ENCODE measurements around the gene PTRH2. TPM values are rescaled to one million over a fixed set of nuclear protein-coding genes. Genes with fewer than 3 reads are reported as not detected.
A peak's percentile ranks its signal among the peaks of the same experiment; 100 is the strongest.
"Not testable (repeated sequence)": the region's sequence is repeated elsewhere in the genome, so short reads cannot be mapped to it uniquely, and the experiment has no call there.

Gene PTRH2
- polyA plus RNA-seq, 1 experiment = 56.1 TPM

DNA sequence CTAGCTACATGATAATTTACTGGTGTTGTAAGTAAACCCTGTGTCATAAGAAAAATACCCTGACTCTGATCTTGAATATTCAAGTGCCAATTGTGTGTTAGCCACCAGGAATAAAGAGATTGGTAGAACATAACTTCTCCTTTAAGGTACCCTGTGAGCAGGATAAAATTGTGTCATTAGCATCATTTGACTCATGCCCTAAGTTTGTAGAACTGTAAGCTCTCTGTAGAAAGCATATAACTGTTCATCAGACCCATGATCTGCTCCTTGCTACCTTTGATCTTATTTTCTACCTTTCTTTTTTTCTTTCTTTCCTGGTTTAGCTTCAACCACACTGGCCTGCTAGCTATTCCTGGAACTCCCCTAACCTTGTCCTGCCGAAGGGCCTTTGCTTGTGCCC lies 35.8 kb downstream of the PTRH2 start:
- no peak for DNase-seq (ENCODE audit: low read depth, low spot score)
- H3K27ac ChIP-seq (ENCODE audit: low read depth, low read length) = no peak overlapping the region
- no peaks in the 10 kb centered on the region for H3K27me3 ChIP-seq (ENCODE audit: control insufficient read depth, insufficient read depth, low read length)
- TF ChIP-seq, protein P1, sequence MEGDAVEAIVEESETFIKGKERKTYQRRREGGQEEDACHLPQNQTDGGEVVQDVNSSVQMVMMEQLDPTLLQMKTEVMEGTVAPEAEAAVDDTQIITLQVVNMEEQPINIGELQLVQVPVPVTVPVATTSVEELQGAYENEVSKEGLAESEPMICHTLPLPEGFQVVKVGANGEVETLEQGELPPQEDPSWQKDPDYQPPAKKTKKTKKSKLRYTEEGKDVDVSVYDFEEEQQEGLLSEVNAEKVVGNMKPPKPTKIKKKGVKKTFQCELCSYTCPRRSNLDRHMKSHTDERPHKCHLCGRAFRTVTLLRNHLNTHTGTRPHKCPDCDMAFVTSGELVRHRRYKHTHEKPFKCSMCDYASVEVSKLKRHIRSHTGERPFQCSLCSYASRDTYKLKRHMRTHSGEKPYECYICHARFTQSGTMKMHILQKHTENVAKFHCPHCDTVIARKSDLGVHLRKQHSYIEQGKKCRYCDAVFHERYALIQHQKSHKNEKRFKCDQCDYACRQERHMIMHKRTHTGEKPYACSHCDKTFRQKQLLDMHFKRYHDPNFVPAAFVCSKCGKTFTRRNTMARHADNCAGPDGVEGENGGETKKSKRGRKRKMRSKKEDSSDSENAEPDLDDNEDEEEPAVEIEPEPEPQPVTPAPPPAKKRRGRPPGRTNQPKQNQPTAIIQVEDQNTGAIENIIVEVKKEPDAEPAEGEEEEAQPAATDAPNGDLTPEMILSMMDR (IDR thresholded peaks at IDR 0.05; ENCODE audit: low read depth, low read length) = no peak
- H3K4me3 ChIP-seq (ENCODE audit: low read depth, low read length) = no peak overlapping the region
- H3K9me3 ChIP-seq (ENCODE audit: control insufficient read depth, insufficient read depth, low read length) = no peaks in the 10 kb centered on the region
- POLR2A ChIA-PET = interaction anchor here (0.6 to 1.9 kb wide), 2 partner anchors 15 to 52 kb away, joined by 7 read pairs; partner anchors contain the start of gene CLTC
- CTCF ChIA-PET = interaction anchor here (0.6 to 2.0 kb wide), 4 partner anchors 15 to 188 kb away, joined by 3 to 7 read pairs (median 3); no protein-coding TSS in a partner anchor

DNA sequence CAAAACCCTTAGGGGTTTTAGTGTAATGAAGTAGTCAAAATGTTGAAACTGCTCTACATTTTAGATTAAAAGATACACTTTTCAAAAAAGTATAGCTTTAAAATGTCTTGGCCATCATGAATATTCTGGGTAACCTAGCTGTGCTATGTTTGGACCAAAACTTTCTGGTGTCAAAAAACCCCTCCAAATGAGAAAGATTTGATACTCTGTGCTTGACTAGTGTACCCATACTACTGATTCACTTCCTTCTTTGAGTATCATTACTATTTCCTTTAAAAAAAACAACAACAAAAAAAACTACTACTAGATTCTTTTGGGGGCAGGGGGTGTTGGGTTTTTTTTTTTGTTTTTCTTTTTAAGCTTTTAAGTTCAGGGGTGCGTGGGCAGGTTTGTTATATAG lies 37.3 kb downstream of the PTRH2 start:
- TF ChIP-seq, protein P1 (IDR thresholded peaks at IDR 0.05; ENCODE audit: low read depth, low read length) = no peak
- POLR2A ChIA-PET = interaction anchor here (1.0 to 1.9 kb wide), 2 partner anchors 50 to 51 kb away, joined by 4 to 7 read pairs; partner anchors contain the start of gene CLTC
- H3K27ac ChIP-seq (ENCODE audit: low read depth, low read length) = no peak overlapping the region
- H3K9me3 ChIP-seq (ENCODE audit: control insufficient read depth, insufficient read depth, low read length) = no peaks in the 10 kb centered on the region
- no peaks in the 10 kb centered on the region for H3K27me3 ChIP-seq (ENCODE audit: control insufficient read depth, insufficient read depth, low read length)
- no peak overlapping the region for H3K4me3 ChIP-seq (ENCODE audit: low read depth, low read length)
- CTCF ChIA-PET = interaction anchor here (1.5 to 2.0 kb wide), 3 partner anchors 13 to 245 kb away, joined by 3 to 8 read pairs (median 7); no protein-coding TSS in a partner anchor
- DNase-seq (ENCODE audit: low read depth, low spot score) = no peak

DNA sequence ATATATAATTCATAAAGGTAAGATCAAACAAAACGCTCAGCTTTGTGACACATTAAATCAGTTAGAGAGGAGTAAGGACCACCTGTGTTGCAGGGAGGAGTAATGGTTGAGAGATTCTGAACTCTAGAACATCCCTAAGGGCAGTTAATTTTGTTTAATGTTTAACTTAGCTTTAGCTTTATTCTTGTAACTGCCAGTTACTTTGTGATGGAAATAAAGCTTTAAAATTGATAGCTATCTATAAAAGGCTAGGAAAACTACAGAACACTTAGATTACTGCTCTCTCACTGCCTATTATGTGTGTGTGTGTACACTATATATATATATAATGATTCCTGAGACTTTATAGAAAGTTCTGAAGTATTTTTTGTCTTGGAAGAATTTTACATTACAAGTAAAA lies 37.8 kb downstream of the PTRH2 start:
- CTCF ChIA-PET = interaction anchor here (1.8 to 2.0 kb wide), 2 partner anchors 13 to 245 kb away, joined by 7 to 8 read pairs; no protein-coding TSS in a partner anchor
- no peaks in the 10 kb centered on the region for H3K27me3 ChIP-seq (ENCODE audit: control insufficient read depth, insufficient read depth, low read length)
- TF ChIP-seq, protein P1 (IDR thresholded peaks at IDR 0.05; ENCODE audit: low read depth, low read length) = no peak
- POLR2A ChIA-PET = interaction anchor here (1.0 kb wide), 1 partner anchor 50 kb away, joined by 4 read pairs; no protein-coding TSS in a partner anchor
- H3K27ac ChIP-seq (ENCODE audit: low read depth, low read length) = no peak overlapping the region
- no peak for DNase-seq (ENCODE audit: low read depth, low spot score)
- no peaks in the 10 kb centered on the region for H3K9me3 ChIP-seq (ENCODE audit: control insufficient read depth, insufficient read depth, low read length)
- H3K4me3 ChIP-seq (ENCODE audit: low read depth, low read length) = no peak overlapping the region

DNA sequence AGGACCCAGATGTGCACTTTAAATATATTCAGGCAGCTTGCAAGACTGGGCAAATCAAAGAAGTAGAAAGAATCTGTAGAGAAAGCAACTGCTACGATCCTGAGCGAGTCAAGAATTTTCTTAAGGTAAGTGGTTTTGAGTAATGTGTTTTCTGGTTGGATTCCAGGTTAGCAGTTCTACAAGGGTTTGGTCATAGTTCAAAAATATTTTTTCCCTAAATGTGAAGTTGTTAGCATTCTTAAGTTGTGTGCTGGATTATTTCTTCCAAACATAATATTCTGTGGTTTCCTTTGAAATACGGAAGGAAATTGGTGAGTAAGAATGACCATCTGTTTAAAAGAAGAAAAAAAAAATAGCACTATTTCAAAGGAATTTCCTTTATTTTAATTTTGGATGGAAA lies 38.4 kb downstream of the PTRH2 start:
- CTCF ChIA-PET = no interaction called here
- H3K27ac ChIP-seq (ENCODE audit: low read depth, low read length) = no peak overlapping the region
- TF ChIP-seq, protein P1 (IDR thresholded peaks at IDR 0.05; ENCODE audit: low read depth, low read length) = no peak
- no peaks in the 10 kb centered on the region for H3K9me3 ChIP-seq (ENCODE audit: control insufficient read depth, insufficient read depth, low read length)
- no peak overlapping the region for H3K4me3 ChIP-seq (ENCODE audit: low read depth, low read length)
- no peaks in the 10 kb centered on the region for H3K27me3 ChIP-seq (ENCODE audit: control insufficient read depth, insufficient read depth, low read length)
- POLR2A ChIA-PET = interaction anchor here (1.0 kb wide), 1 partner anchor 50 kb away, joined by 4 read pairs; no protein-coding TSS in a partner anchor
- DNase-seq (ENCODE audit: low read depth, low spot score) = peak; percentile 91

DNA sequence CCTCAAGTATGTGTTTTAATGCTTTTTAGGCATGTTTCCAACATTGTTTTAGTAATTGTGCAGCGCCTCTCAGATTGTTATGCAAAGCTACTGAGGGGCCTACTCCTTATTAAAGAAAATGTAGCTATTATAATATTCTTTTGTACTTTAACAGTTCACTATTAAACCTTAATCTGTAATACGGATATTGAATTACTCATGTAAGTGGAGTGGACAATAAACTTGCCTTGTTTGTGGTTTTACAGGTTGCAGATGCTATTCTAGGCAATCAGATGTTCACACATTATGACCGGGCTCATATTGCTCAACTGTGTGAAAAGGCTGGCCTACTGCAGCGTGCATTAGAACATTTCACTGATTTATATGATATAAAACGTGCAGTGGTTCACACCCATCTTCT lies 41.0 kb downstream of the PTRH2 start:
- POLR2A ChIA-PET = no interaction called here
- H3K27me3 ChIP-seq (ENCODE audit: control insufficient read depth, insufficient read depth, low read length) = no peaks in the 10 kb centered on the region
- CTCF ChIA-PET = no interaction called here
- no peak overlapping the region for H3K4me3 ChIP-seq (ENCODE audit: low read depth, low read length)
- no peak overlapping the region for H3K27ac ChIP-seq (ENCODE audit: low read depth, low read length)
- TF ChIP-seq, protein P1 (IDR thresholded peaks at IDR 0.05; ENCODE audit: low read depth, low read length) = no peak
- no peak for DNase-seq (ENCODE audit: low read depth, low spot score)
- H3K9me3 ChIP-seq (ENCODE audit: control insufficient read depth, insufficient read depth, low read length) = no peaks in the 10 kb centered on the region

DNA sequence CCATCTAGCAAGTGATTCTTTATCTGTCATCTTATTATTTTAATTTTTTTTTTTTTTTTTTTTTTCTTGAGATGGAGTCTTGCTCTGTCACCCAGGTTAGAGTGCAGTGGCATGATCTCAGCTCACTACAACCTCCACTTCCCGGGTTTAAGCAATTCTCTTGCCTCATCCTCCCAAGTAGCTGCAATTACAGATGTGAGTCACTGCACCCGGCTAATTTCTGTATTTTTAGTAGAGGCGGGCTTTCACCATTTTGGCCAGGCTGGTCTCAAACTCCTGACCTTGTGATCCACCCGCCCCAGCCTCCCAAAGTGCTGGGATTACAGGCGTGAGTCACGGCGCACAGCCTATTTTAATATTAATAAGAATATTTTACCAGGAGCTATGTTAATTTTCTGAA lies 50.6 kb downstream of the PTRH2 start:
- peak; percentile 24 for DNase-seq (ENCODE audit: low read depth, low spot score)
- not testable (repeated sequence) for H3K4me3 ChIP-seq (ENCODE audit: low read depth, low read length); H3K9me3 ChIP-seq (ENCODE audit: control insufficient read depth, insufficient read depth, low read length); H3K27me3 ChIP-seq (ENCODE audit: control insufficient read depth, insufficient read depth, low read length); H3K27ac ChIP-seq (ENCODE audit: low read depth, low read length)
- POLR2A ChIA-PET = interaction anchor here (0.6 to 1.6 kb wide), 4 partner anchors 15 to 523 kb away, joined by 4 to 7 read pairs (median 6); partner anchors contain the start of gene CLTC
- CTCF ChIA-PET = interaction anchor here (0.8 to 1.9 kb wide), 2 partner anchors 14 to 32 kb away, joined by 3 to 7 read pairs; no protein-coding TSS in a partner anchor
